Transverse colon (tissue), 4 donors: ENCODE measurements around the gene ITGA3.

Experiments used
- CTCF ChIP-seq, 5 experiments: fragments of 200-600 bp in 3 of 5; fragments of 450-650 bp in 2 of 5; sonication (generic) in 3 of 5; IDR thresholded peaks; 1 replicate in 2 of 5; 2 replicates in 3 of 5; pipeline ENCODE4 v1.5.1; 2016 to 2017; ENCODE audit warnings: antibody characterized with exemption in 5 of 5, inconsistent platforms in 3 of 5, mild to moderate bottlenecking in 2 of 5, moderate library complexity in 1 of 5
- POLR2A ChIP-seq: fragments of 450-650 bp; IDR thresholded peaks from one replicate; pipeline ENCODE4 v1.6.1; 2016; ENCODE audit warnings: antibody characterized with exemption, mild to moderate bottlenecking, moderate library complexity
- POLR2AphosphoS5 ChIP-seq, 3 donors: sonication (generic); formaldehyde crosslinking; IDR thresholded peaks; one replicate each; pipeline ENCODE4 v1.6.1; 2016; ENCODE audit warnings: antibody characterized with exemption in 3 of 3

- TF ChIP-seq CTCF (IDR thresholded peaks at IDR 0.05) (no peak), POLR2A (no peak), POLR2AphosphoS5 (IDR thresholded peaks at IDR 0.05) (no peak)
Observed at GRCh38 chr17:50090971-50091917, 35.3 kb downstream of the ITGA3 start.
